ENCODE data around the gene LMNTD1. TPM values are rescaled to one million over a fixed set of nuclear protein-coding genes. Genes with fewer than 3 reads are reported as not detected.

The LMNTD1 gene
- total and polyA plus RNA-seq, 4 donors, result 0.18 to 14.9 (median 3.4) TPM

DNA sequence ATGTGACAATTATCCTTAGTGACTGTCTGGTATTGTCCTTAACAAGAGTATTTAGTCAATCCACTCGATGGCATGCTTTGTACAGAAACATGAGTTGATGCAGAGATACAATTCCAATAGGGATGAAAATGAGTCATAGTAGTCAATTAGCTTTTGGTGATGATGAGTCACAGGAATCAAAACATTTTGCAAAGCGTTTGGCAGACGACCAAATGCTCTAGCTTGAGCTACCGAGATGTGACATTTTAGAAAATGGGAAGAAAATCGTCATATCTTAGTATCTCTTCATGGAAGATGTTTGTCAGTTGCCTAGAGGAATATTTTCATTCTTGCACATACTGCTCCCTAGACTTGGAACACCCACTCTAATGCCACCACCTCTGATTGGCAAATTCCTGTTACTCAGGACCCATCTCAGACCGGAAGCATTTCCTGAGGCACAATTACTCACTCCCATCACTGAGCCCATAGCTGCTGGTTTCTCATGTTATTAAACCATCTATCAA, 95.0 kb downstream of the LMNTD1 start:
- 48 to 65% methylated on average over 6 of the region's 6 CpGs for WGBS, 2 donors
- Histone ChIP-seq H3K27me3 (ENCODE audit: control insufficient read depth in 3 of 3, insufficient read depth in 3 of 3, low read length in 2 of 3) (no peaks in the 10 kb centered on the region), H3K27ac (ENCODE audit: low read depth in 1 of 2, low read length in 1 of 2) (no peak overlapping the region), H3K4me3 (no peak overlapping the region), H3K9me3 (ENCODE audit: control insufficient read depth in 4 of 4, insufficient read depth in 3 of 4, low read length in 3 of 4) (peaks cover 0 to 3% (median 0%) of the 10 kb centered on the region in 4 donors), H3K9ac (ENCODE audit: insufficient read depth in 1 of 2, low read length in 2 of 2) (no peak overlapping the region), H3K4me1 (ENCODE audit: control insufficient read depth in 5 of 5, insufficient read depth in 5 of 5, low read length in 5 of 5) (peaks cover 0 to 4% (median 0%) of the 10 kb centered on the region in 5 donors), H3K36me3 (ENCODE audit: control insufficient read depth in 4 of 4, insufficient read depth in 4 of 4, low read length in 4 of 4) (no peaks in the 10 kb centered on the region)
- ATAC-seq (ENCODE audit: insufficient read depth, low FRiP score) (no peak), DNase-seq (peak in 1 of 3 donors; percentile 39)
- TF ChIP-seq, protein P1, sequence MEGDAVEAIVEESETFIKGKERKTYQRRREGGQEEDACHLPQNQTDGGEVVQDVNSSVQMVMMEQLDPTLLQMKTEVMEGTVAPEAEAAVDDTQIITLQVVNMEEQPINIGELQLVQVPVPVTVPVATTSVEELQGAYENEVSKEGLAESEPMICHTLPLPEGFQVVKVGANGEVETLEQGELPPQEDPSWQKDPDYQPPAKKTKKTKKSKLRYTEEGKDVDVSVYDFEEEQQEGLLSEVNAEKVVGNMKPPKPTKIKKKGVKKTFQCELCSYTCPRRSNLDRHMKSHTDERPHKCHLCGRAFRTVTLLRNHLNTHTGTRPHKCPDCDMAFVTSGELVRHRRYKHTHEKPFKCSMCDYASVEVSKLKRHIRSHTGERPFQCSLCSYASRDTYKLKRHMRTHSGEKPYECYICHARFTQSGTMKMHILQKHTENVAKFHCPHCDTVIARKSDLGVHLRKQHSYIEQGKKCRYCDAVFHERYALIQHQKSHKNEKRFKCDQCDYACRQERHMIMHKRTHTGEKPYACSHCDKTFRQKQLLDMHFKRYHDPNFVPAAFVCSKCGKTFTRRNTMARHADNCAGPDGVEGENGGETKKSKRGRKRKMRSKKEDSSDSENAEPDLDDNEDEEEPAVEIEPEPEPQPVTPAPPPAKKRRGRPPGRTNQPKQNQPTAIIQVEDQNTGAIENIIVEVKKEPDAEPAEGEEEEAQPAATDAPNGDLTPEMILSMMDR (IDR thresholded peaks at IDR 0.05; ENCODE audit: control extremely low read depth, extremely low read depth), result no peak

DNA sequence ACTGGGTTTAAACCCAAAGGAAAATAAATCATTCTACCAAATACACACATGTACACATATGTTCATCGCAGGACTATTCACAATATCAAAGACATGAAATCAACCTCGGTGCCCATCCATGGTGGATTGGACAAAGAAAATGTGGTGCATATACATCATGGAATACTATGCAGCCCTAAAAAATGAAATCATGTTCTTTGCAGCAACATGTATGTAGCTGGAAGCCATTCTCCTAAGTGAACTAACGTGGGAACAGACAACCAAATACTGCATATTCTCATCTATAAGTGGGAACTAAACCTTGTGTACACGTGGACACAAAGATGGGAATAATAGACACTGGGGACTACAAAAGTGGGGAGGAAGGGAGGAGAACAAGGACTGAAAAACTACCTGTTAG, 96.6 kb downstream of the LMNTD1 start:
- Histone ChIP-seq H3K9ac (ENCODE audit: insufficient read depth in 1 of 2, low read length in 2 of 2) (no peak overlapping the region), H3K27ac (ENCODE audit: low read depth in 1 of 2, low read length in 1 of 2) (no peak overlapping the region), H3K27me3 (ENCODE audit: control insufficient read depth in 3 of 3, insufficient read depth in 3 of 3, low read length in 2 of 3) (no peaks in the 10 kb centered on the region), H3K36me3 (ENCODE audit: control insufficient read depth in 4 of 4, insufficient read depth in 4 of 4, low read length in 4 of 4) (no peaks in the 10 kb centered on the region), H3K4me1 (ENCODE audit: control insufficient read depth in 5 of 5, insufficient read depth in 5 of 5, low read length in 5 of 5) (peaks cover 0 to 4% (median 0%) of the 10 kb centered on the region in 5 donors), H3K4me3 (no peak overlapping the region), H3K9me3 (ENCODE audit: control insufficient read depth in 4 of 4, insufficient read depth in 3 of 4, low read length in 3 of 4) (peaks cover 0 to 4% (median 2%) of the 10 kb centered on the region in 4 donors)
- DNase-seq (no peak), ATAC-seq (ENCODE audit: insufficient read depth, low FRiP score) (no peak)
- TF ChIP-seq, protein P1 (IDR thresholded peaks at IDR 0.05; ENCODE audit: control extremely low read depth, extremely low read depth), result no peak
- WGBS, 2 donors, result 90 to 92% methylated on average over 4 of the region's 4 CpGs

DNA sequence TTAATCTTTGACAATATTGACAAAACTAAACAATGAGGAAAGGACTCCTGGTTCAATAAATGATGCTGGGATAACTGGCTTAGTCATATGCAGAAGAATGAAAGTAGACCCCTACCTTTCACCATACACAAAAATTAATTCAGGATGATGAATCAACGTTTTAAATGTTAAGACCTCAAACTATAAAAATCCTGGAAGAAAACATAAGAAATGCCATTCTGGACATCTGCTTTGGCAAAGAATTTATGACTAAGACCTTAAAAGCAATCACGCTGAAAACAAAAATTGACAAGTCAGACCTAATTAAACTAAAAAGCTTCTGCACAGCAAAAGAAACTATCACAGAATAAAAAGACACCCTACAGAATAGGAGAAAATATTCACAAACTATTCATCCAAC, 97.4 kb downstream of the LMNTD1 start:
- no peaks in the 10 kb centered on the region for H3K36me3 ChIP-seq (ENCODE audit: control insufficient read depth in 4 of 4, insufficient read depth in 4 of 4, low read length in 4 of 4)
- H3K27me3 ChIP-seq (ENCODE audit: control insufficient read depth in 3 of 3, insufficient read depth in 3 of 3, low read length in 2 of 3), result no peaks in the 10 kb centered on the region
- H3K27ac ChIP-seq (ENCODE audit: low read depth in 1 of 2, low read length in 1 of 2), result no peak overlapping the region
- H3K9me3 ChIP-seq (ENCODE audit: control insufficient read depth in 4 of 4, insufficient read depth in 3 of 4, low read length in 3 of 4), result peaks cover 0 to 4% (median 2%) of the 10 kb centered on the region in 4 donors
- WGBS, 2 donors, result 84 to 88% methylated on average over 2 of the region's 2 CpGs
- no peak for DNase-seq
- no peak for ATAC-seq (ENCODE audit: insufficient read depth, low FRiP score)
- H3K4me3 ChIP-seq, result no peak overlapping the region
- no peak overlapping the region for H3K9ac ChIP-seq (ENCODE audit: insufficient read depth in 1 of 2, low read length in 2 of 2)
- H3K4me1 ChIP-seq (ENCODE audit: control insufficient read depth in 5 of 5, insufficient read depth in 5 of 5, low read length in 5 of 5), result peaks cover 0 to 4% (median 0%) of the 10 kb centered on the region in 5 donors
- TF ChIP-seq, protein P1 (IDR thresholded peaks at IDR 0.05; ENCODE audit: control extremely low read depth, extremely low read depth), result no peak

DNA sequence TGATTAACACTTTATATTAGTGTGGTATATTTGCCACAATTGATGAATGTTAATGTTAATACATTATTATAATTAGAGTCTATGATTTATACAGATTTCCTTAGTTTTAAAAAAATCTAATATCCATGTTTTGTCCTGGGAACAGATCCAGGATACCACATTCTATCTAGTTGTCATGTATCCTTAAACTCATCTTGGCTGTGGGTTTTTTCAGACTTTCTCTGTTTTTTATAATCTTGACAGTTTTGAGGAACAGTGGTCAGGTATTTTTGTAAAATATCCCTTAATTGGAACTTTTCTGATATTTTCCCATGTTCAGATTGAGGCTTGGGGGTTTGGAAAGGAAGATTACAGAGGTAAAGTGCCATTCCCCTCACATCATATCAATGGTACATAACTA, 104.1 kb downstream of the LMNTD1 start:
- peaks cover 0 to 4% (median 0%) of the 10 kb centered on the region in 4 donors for H3K9me3 ChIP-seq (ENCODE audit: control insufficient read depth in 4 of 4, insufficient read depth in 3 of 4, low read length in 3 of 4)
- no peak overlapping the region for H3K9ac ChIP-seq (ENCODE audit: insufficient read depth in 1 of 2, low read length in 2 of 2)
- DNase-seq (no peak), ATAC-seq (ENCODE audit: insufficient read depth, low FRiP score) (no peak)
- no peaks in the 10 kb centered on the region for H3K27me3 ChIP-seq (ENCODE audit: control insufficient read depth in 3 of 3, insufficient read depth in 3 of 3, low read length in 2 of 3)
- TF ChIP-seq, protein P1 (IDR thresholded peaks at IDR 0.05; ENCODE audit: control extremely low read depth, extremely low read depth), result no peak
- H3K36me3 ChIP-seq (ENCODE audit: control insufficient read depth in 4 of 4, insufficient read depth in 4 of 4, low read length in 4 of 4), result no peaks in the 10 kb centered on the region
- no peak overlapping the region for H3K27ac ChIP-seq (ENCODE audit: low read depth in 1 of 2, low read length in 1 of 2)
- no peaks in the 10 kb centered on the region for H3K4me1 ChIP-seq (ENCODE audit: control insufficient read depth in 5 of 5, insufficient read depth in 5 of 5, low read length in 5 of 5)
- H3K4me3 ChIP-seq, result no peak overlapping the region
